Prostate gland (tissue), 2 donors: ENCODE results near the gene REEP3.

ENCODE experiments used
- POLR2A ChIP-seq: fragments of 450-650 bp; IDR thresholded peaks from one replicate; pipeline ENCODE4 v1.6.1; 2016; ENCODE audit warnings: antibody characterized with exemption, mild to moderate bottlenecking
- POLR2AphosphoS5 ChIP-seq: sonication (generic); formaldehyde crosslinking; IDR thresholded peaks from one replicate; pipeline ENCODE4 v1.6.1; 2017; ENCODE audit warnings: antibody characterized with exemption
- TF ChIP-seq, protein P1 (sequence below), 4 experiments: fragments of 200-600 bp in 2 of 4; fragments of 450-650 bp in 2 of 4; sonication (generic) in 2 of 4; IDR thresholded peaks; 1 replicate in 3 of 4; 2 replicates in 1 of 4; pipeline ENCODE4 v1.5.1; 2016 to 2019; ENCODE audit warnings: antibody characterized with exemption in 4 of 4, mild to moderate bottlenecking in 2 of 4, moderate library complexity in 2 of 4

DNA sequence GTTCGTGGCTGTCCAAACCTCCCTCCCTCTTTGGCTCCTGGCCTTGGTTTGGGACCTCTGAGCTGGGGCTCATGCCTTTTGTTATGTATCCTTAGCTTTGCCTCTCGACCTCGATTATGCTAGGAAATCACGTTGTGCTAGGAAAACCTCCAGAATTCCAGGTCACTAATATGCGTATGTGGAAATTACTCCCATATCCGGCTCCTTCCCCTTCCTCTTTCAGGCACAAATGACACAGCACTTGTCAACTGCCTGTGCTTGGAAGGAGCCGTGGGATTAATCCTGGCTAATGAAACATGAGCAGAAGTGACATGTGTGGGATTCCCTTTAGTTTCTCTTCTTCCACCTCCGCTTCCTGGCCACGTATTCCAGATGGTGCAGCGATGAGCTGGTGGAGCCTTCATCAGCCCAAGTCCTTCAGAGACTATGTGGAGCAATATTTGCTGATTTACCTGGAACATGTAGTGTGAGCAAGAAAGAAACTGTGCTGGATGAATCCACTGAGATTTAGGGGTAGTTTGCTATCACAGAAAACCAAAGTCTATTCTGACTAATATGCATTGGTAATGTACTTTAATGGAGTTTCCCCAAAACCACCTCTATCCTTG is 149.2 kb downstream of the REEP3 start:
- no peak for TF ChIP-seq POLR2A
- TF ChIP-seq, protein P1, sequence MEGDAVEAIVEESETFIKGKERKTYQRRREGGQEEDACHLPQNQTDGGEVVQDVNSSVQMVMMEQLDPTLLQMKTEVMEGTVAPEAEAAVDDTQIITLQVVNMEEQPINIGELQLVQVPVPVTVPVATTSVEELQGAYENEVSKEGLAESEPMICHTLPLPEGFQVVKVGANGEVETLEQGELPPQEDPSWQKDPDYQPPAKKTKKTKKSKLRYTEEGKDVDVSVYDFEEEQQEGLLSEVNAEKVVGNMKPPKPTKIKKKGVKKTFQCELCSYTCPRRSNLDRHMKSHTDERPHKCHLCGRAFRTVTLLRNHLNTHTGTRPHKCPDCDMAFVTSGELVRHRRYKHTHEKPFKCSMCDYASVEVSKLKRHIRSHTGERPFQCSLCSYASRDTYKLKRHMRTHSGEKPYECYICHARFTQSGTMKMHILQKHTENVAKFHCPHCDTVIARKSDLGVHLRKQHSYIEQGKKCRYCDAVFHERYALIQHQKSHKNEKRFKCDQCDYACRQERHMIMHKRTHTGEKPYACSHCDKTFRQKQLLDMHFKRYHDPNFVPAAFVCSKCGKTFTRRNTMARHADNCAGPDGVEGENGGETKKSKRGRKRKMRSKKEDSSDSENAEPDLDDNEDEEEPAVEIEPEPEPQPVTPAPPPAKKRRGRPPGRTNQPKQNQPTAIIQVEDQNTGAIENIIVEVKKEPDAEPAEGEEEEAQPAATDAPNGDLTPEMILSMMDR (IDR thresholded peaks at IDR 0.05): no peak
- peak; percentile 22 for TF ChIP-seq POLR2AphosphoS5
